Measurements from ENCODE around the gene ZMIZ2.
"Not testable (repeated sequence)": the region's sequence is repeated elsewhere in the genome, so short reads cannot be mapped to it uniquely, and the experiment has no call there.

The ZMIZ2 gene

GRCh38 chr7:44772867-44773266, 24.2 kb downstream of the ZMIZ2 start:
- FAIRE-seq = no peak

- not testable (repeated sequence) for FAIRE-seq
These were observed 25.8 kb downstream of the ZMIZ2 start for GRCh38 chr7:44774486-44774885.

- FAIRE-seq = no peak
These were observed 26.9 kb downstream of the ZMIZ2 start for GRCh38 chr7:44775383-44776107.

- no peak for FAIRE-seq
These were observed 27.6 kb downstream of the ZMIZ2 start for GRCh38 chr7:44776211-44776610.

- no peak for FAIRE-seq
These were observed 33.8 kb downstream of the ZMIZ2 start for GRCh38 chr7:44782460-44782859.

- FAIRE-seq = no peak
These were observed 34.8 kb downstream of the ZMIZ2 start for GRCh38 chr7:44783407-44783806.

- FAIRE-seq = no peak
These were observed 35.7 kb downstream of the ZMIZ2 start for GRCh38 chr7:44784364-44784763.

GRCh38 chr7:44785218-44785617, 36.6 kb downstream of the ZMIZ2 start:
- not testable (repeated sequence) for FAIRE-seq

- FAIRE-seq = no peak
These were observed 38.4 kb downstream of the ZMIZ2 start for GRCh38 chr7:44787041-44787440.

- FAIRE-seq = no peak
These were observed 39.1 kb downstream of the ZMIZ2 start for GRCh38 chr7:44787762-44788161.

- no peak for FAIRE-seq
These were observed 41.3 kb downstream of the ZMIZ2 start for GRCh38 chr7:44789990-44790389.

GRCh38 chr7:44791278-44792219, 42.9 kb downstream of the ZMIZ2 start:
- FAIRE-seq = no peak

GRCh38 chr7:44793919-44794318, 45.3 kb downstream of the ZMIZ2 start:
- no peak for FAIRE-seq

GRCh38 chr7:44794331-44794730, 45.7 kb downstream of the ZMIZ2 start:
- no peak for FAIRE-seq

- no peak for FAIRE-seq
These were observed 47.4 kb downstream of the ZMIZ2 start for GRCh38 chr7:44796034-44796503.

GRCh38 chr7:44796504-44797328, 48.1 kb downstream of the ZMIZ2 start, which contains the start of gene PPIA:
TSS of gene PPIA (plus strand) at chr7:44796681. CDS start at chr7:44796725, 44 bp downstream.
- FAIRE-seq = no peak

GRCh38 chr7:44797329-44798258, 48.9 kb downstream of the ZMIZ2 start:
- FAIRE-seq = no peak

- no peak for FAIRE-seq
These were observed 50.1 kb downstream of the ZMIZ2 start for GRCh38 chr7:44798649-44799305.

- FAIRE-seq = no peak
These were observed 51.3 kb downstream of the ZMIZ2 start for GRCh38 chr7:44799939-44800338.

- no peak for FAIRE-seq
These were observed 53.2 kb downstream of the ZMIZ2 start for GRCh38 chr7:44801890-44802289.

All from endometrium (tissue), 2 donors.